ENCODE measurements around the gene OR2A14.

DNA sequence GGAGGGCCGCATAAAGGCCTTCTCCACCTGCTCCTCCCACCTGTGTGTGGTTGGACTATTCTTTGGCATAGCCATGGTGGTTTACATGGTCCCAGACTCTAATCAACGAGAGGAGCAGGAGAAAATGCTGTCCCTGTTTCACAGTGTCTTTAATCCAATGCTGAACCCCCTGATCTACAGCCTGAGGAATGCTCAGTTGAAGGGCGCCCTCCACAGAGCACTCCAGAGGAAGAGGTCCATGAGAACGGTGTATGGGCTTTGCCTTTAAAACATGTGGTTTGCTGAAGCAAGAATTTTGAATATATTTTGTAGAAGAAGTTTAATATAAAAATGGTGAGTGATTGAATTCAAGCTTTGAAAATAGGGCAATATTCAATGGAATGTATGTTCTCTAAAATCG lies 12.7 kb upstream of the OR2A14 start:
- TF ChIP-seq, protein P1, sequence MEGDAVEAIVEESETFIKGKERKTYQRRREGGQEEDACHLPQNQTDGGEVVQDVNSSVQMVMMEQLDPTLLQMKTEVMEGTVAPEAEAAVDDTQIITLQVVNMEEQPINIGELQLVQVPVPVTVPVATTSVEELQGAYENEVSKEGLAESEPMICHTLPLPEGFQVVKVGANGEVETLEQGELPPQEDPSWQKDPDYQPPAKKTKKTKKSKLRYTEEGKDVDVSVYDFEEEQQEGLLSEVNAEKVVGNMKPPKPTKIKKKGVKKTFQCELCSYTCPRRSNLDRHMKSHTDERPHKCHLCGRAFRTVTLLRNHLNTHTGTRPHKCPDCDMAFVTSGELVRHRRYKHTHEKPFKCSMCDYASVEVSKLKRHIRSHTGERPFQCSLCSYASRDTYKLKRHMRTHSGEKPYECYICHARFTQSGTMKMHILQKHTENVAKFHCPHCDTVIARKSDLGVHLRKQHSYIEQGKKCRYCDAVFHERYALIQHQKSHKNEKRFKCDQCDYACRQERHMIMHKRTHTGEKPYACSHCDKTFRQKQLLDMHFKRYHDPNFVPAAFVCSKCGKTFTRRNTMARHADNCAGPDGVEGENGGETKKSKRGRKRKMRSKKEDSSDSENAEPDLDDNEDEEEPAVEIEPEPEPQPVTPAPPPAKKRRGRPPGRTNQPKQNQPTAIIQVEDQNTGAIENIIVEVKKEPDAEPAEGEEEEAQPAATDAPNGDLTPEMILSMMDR (IDR thresholded peaks at IDR 0.05) = no peak
- no peak for TF ChIP-seq POLR2A (IDR thresholded peaks at IDR 0.05)
